Spleen (tissue), 13 donors: Measurements from ENCODE around the gene ZNF738. TPM values are rescaled to one million over a fixed set of nuclear protein-coding genes. Genes with fewer than 3 reads are reported as not detected.
"Not testable (repeated sequence)": the region's sequence is repeated elsewhere in the genome, so short reads cannot be mapped to it uniquely, and the experiment has no call there.

ENCODE experiments used
- DNase-seq: peaks from one replicate; pipeline ENCODE4 v3.0.0-alpha.2; 2020
- H3K27ac ChIP-seq, 8 donors: fragments of 200-600 bp; sonication (generic) in 7 of 8; 1 replicate in 4 of 8; 2 replicates in 4 of 8; pipeline versions ENCODE4 v1.5.0 to v1.8.0; 2016 to 2021; ENCODE audit warnings: inconsistent platforms in 4 of 8, mild to moderate bottlenecking in 4 of 8, moderate library complexity in 1 of 8
- H3K27me3 ChIP-seq, 7 donors: fragments of 200-600 bp; sonication (generic) in 6 of 7; replicated peaks in 1 of 7; 1 replicate in 4 of 7; 2 replicates in 3 of 7; pipeline versions ENCODE4 v1.5.0 to v1.8.0; 2016 to 2021; ENCODE audit warnings: inconsistent platforms in 3 of 7, mild to moderate bottlenecking in 1 of 7
- H3K36me3 ChIP-seq, 6 donors: fragments of 200-600 bp; sonication (generic) in 5 of 6; 1 replicate in 4 of 6; 2 replicates in 2 of 6; pipeline versions ENCODE4 v1.5.0 to v1.8.0; 2016 to 2021; ENCODE audit warnings: inconsistent platforms in 2 of 6
- H3K4me1 ChIP-seq, 6 donors: fragments of 200-600 bp; sonication (generic) in 5 of 6; 1 replicate in 3 of 6; 2 replicates in 3 of 6; pipeline versions ENCODE4 v1.5.0 to v1.8.0; 2016 to 2021; ENCODE audit warnings: inconsistent platforms in 3 of 6
- H3K4me3 ChIP-seq, 8 donors: fragments of 200-600 bp; sonication (generic) in 7 of 8; 1 replicate in 4 of 8; 2 replicates in 4 of 8; pipeline versions ENCODE4 v1.5.0 to v1.8.0; 2016 to 2021; ENCODE audit warnings: inconsistent platforms in 4 of 8, mild to moderate bottlenecking in 4 of 8, moderate library complexity in 2 of 8
- H3K9me3 ChIP-seq, 8 donors: fragments of 200-600 bp; sonication (generic) in 7 of 8; 1 replicate in 4 of 8; 2 replicates in 4 of 8; pipeline versions ENCODE4 v1.5.0 to v1.8.0; 2016 to 2021; ENCODE audit warnings: inconsistent platforms in 4 of 8
- POLR2A ChIP-seq, 3 donors: fragments of 450-650 bp; IDR thresholded peaks; one replicate each; pipeline ENCODE4 v1.5.1; 2017; ENCODE audit warnings: antibody characterized with exemption in 3 of 3, mild to moderate bottlenecking in 1 of 3
- POLR2AphosphoS5 ChIP-seq, 3 donors: sonication (generic); formaldehyde crosslinking; IDR thresholded peaks; one replicate each; pipeline ENCODE4 v1.5.1; 2017; ENCODE audit warnings: antibody characterized with exemption in 3 of 3
- WGBS, 5 donors: extraction: QIAGEN DNeasy Blood & Tissue Kit in 3 of 5; methylation state at CpG; one replicate each; pipeline versions ENCODE4 v1.1.5 to v1.1.7; 2013 to 2018; 5-methylcytosine and 5-hydroxymethylcytosine counted together
- intact Hi-C: fragments of 100-400 bp; cut with DNase I; formaldehyde crosslinking; loops from one replicate; pipeline ENCODE4 v1.15.0; 2023; ENCODE audit warnings: low total_unique reads
- long read RNA-seq, 2 donors: transcript quantifications; one replicate each; lab custom pipeline, GENCODE V29; 2026
- polyA plus RNA-seq, 3 donors: library from polyadenylated mRNA; stranded (reverse); fragments of 200-250 nt; gene quantifications; one replicate each; pipeline ENCODE4 v1.2.1, GENCODE V29; 2013
- total RNA-seq, 7 donors: library from RNA; depleted of rRNA in 3 of 7; stranded (reverse); fragments of >200 nt in 3 of 7; fragmentation: NEBNext Ultra II Directional in 4 of 7; extraction: Animal tissue kit (Norgen Biotek cat#: 25700) in 4 of 7; gene quantifications; one replicate each; pipeline versions ENCODE4 v1.1.0 to v1.2.1, GENCODE V29; 2016 to 2021
- TF ChIP-seq, protein P1 (sequence below), 11 experiments: fragments of 200-600 bp in 7 of 11; fragments of 450-650 bp in 4 of 11; sonication (generic) in 4 of 11; IDR thresholded peaks in 8 of 11; conservative IDR thresholded peaks in 3 of 11; 1 replicate in 7 of 11; 2 replicates in 4 of 11; pipeline versions ENCODE4 v1.4.0 to v1.8.0; 2016 to 2021; ENCODE audit warnings: antibody characterized with exemption in 11 of 11, inconsistent platforms in 4 of 11, mild to moderate bottlenecking in 1 of 11
- donor health status: healthy with polysubstance abuse.
- donor health status: DM: no; HTN: no; CAD: no; lungs with moderate emphysema.
- donor health status: DM: no; HTN: no; CAD: no.
- donor health status: Bipolar disorder and iron deficiency.
- donor health status: healthy.
- donor health status: DM: no; HTN: no; CAD: no.
- donor health status: DM: yes; HTN: yes; CAD: no.

Gene ZNF738
- 10 to 100 TPM in 2 of 7 donors, 1 to 10 TPM in 5; 6.2 to 16.5 (median 9.3) TPM for total RNA-seq
- 1 to 10 TPM; 4.5 to 7.4 (median 5.4) TPM for polyA plus RNA-seq
- long read RNA-seq, donor 1, partial matches to known transcripts, result 0 of 4 reads
- long read RNA-seq, donor 1, other reads (novel, unspliced or antisense), result 0 of 4 reads
- long read RNA-seq, donor 2, partial matches to known transcripts, result 0 of 3 reads
- long read RNA-seq, donor 2, other reads (novel, unspliced or antisense), result 0 of 3 reads

DNA sequence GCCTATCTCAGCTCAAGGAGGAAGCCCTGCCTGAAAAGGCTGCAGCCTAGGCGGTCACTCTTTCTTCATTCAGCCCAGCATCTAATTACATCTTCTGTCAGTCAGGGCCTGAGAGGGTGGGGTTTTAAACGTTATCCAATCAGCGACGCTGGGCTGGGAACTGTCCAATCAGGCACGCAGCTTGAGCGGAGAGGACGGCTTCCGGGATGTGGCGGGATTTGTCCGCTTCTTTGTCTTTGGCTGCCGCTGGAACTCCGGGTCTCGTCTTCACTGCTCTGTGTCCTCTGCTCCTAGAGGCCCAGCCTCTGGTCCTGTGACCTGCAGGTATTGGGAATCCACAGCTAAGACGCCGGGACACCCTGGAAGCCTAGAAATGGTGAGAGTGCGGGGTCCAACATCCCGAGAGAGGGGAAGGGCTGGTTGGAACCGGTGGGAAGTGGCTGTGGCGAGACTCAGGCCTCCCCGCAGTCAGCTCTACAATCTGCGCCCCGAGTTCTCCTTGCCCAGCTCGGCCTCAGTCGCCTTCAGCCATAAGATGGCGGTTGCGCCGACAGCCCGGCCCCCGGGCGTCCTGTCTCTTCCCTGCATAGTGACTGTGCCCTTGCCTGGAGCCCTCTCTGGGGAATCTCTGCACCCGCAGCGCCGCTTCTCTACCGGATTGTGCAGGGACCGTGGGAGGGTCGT is at the start of gene ZNF738:
ZNF738 (plus strand) TSS at position 233 of the 684 bp plus-strand sequence; CDS start at position 374, 141 bp downstream.
- intact Hi-C loops, result no loop called here
- Histone ChIP-seq H3K27ac (peak within 1 kb of the TSS; percentile 71 to 91 (median 86)), H3K4me1 (peaks cover 0 to 19% (median 10%) of the 10 kb centered on the region in 6 donors), H3K9me3 (peaks cover 0 to 9% (median 0%) of the 10 kb centered on the region in 8 donors), H3K4me3 (peak within 1 kb of the TSS; percentile 43 to 92 (median 76)), H3K36me3 (peaks cover 0 to 37% (median 10%) of the 10 kb centered on the region in 6 donors), H3K27me3 (no peaks in the 10 kb centered on the region)
- WGBS, 5 donors, result 0 to 1% (median 0%) methylated on average over 27 to 36 of the region's 36 CpGs
- no peak for TF ChIP-seq POLR2A (IDR thresholded peaks at IDR 0.05)
- peak; percentile 70 to 83 (median 76) for TF ChIP-seq POLR2AphosphoS5 (IDR thresholded peaks at IDR 0.05)
- TF ChIP-seq, protein P1, sequence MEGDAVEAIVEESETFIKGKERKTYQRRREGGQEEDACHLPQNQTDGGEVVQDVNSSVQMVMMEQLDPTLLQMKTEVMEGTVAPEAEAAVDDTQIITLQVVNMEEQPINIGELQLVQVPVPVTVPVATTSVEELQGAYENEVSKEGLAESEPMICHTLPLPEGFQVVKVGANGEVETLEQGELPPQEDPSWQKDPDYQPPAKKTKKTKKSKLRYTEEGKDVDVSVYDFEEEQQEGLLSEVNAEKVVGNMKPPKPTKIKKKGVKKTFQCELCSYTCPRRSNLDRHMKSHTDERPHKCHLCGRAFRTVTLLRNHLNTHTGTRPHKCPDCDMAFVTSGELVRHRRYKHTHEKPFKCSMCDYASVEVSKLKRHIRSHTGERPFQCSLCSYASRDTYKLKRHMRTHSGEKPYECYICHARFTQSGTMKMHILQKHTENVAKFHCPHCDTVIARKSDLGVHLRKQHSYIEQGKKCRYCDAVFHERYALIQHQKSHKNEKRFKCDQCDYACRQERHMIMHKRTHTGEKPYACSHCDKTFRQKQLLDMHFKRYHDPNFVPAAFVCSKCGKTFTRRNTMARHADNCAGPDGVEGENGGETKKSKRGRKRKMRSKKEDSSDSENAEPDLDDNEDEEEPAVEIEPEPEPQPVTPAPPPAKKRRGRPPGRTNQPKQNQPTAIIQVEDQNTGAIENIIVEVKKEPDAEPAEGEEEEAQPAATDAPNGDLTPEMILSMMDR (IDR thresholded peaks at IDR 0.05 in 8 of 11, conservative IDR thresholded peaks at IDR 0.05 in 3 of 11), result no peak
- DNase-seq, result peak; percentile 93

DNA sequence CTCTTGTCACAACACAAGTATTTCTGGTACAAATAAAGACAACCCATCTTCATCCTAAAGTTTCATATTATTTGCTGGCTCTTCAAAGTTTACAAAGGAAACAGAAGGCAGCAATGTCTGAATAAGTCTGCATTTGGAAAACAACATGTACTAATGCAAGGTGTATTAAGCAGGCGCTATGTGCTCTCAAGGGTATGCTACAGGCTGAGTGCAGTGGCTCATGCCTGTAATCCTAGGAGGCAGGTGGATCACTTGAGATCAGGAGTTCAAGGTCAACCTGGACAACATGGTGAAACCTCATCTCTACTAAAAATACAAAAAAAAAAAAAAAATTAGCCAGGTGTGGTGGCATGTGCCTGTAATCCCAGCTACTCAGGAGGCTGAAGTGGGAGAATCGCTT is 46.0 kb upstream of the ZNF738 start:
- 95 to 100% (median 99%) methylated on average over 2 of the region's 2 CpGs for WGBS, 5 donors
- H3K27me3 ChIP-seq, H3K27ac ChIP-seq, H3K4me3 ChIP-seq, intact Hi-C loops, DNase-seq: not testable (repeated sequence)
- peaks cover 0 to 80% (median 20%) of the 10 kb centered on the region in 6 donors for H3K36me3 ChIP-seq
- H3K9me3 ChIP-seq, result peaks cover 0 to 39% (median 8%) of the 10 kb centered on the region in 8 donors
- H3K4me1 ChIP-seq, result peaks cover 0 to 11% (median 0%) of the 10 kb centered on the region in 6 donors

DNA sequence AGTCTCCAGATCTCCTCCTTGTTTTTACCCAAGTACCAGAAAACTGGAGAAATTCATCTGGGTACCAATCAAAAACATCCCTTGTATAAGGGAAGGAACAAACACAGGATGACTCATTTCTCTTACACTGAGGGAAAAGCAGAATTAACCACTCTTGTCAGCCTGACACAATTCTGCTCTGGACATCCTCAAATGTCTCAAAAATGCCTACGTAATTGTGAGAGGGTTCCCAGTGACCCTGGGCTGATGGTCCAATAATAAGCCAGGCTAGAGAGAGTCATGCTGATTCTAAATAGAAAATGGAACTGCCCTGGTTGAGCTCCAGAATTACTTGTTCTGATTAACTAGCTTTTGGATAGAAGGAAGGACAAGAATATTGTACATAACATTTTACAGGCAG is 44.1 kb upstream of the ZNF738 start:
- Histone ChIP-seq H3K27me3 (no peaks in the 10 kb centered on the region), H3K27ac (peak overlapping the region in 2 of 8 donors; percentile 19 to 73), H3K4me1 (peaks cover 0 to 8% (median 0%) of the 10 kb centered on the region in 6 donors), H3K9me3 (peaks cover 0 to 52% (median 10%) of the 10 kb centered on the region in 8 donors), H3K4me3 (peak overlapping the region in 1 of 8 donors; percentile 0), H3K36me3 (peaks cover 0 to 71% (median 5%) of the 10 kb centered on the region in 6 donors)
- intact Hi-C loops, result no loop called here
- DNase-seq, result no peak
- 67 to 84% (median 76%) methylated on average over 1 of the region's 1 CpG for WGBS, 5 donors
- TF ChIP-seq, protein P1 (IDR thresholded peaks at IDR 0.05 in 8 of 11, conservative IDR thresholded peaks at IDR 0.05 in 3 of 11), result no peak
- TF ChIP-seq POLR2A (IDR thresholded peaks at IDR 0.05), result no peak
- no peak for TF ChIP-seq POLR2AphosphoS5 (IDR thresholded peaks at IDR 0.05)

DNA sequence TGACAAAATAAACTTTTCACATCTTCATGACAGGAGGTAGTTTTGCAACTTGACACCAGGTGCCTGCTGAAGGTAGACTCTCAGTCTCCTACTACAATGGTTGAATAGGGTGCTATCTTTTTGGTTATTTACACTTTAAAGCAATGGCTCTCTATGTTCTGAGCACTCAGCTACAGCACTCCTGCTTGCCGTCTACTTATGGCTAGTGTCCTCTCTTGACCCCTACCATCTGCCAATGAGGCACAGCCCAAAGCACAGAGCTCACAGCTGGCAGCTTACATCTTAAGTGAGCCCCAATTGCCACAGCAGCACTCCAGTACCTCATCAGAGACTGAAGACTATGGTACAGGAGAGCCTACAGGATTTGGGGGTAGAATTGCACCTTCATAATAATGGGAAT is 41.0 kb upstream of the ZNF738 start:
- TF ChIP-seq POLR2AphosphoS5 (IDR thresholded peaks at IDR 0.05) (no peak), POLR2A (IDR thresholded peaks at IDR 0.05) (no peak)
- TF ChIP-seq, protein P1 (IDR thresholded peaks at IDR 0.05 in 8 of 11, conservative IDR thresholded peaks at IDR 0.05 in 3 of 11), result no peak
- WGBS, 5 donors, result 78 to 88% (median 82%) methylated on average over 1 of the region's 1 CpG
- H3K36me3 ChIP-seq, result peaks cover 0 to 58% (median 4%) of the 10 kb centered on the region in 6 donors
- no peak for DNase-seq
- H3K27me3 ChIP-seq, result no peaks in the 10 kb centered on the region
- H3K4me1 ChIP-seq, result peaks cover 0 to 12% (median 5%) of the 10 kb centered on the region in 6 donors
- intact Hi-C loops, result no loop called here
- H3K9me3 ChIP-seq, result peaks cover 0 to 68% (median 9%) of the 10 kb centered on the region in 8 donors
- H3K27ac ChIP-seq, result no peak overlapping the region
- no peak overlapping the region for H3K4me3 ChIP-seq
